IMR-90 (cell line): ENCODE data around the gene ANKH. TPM values are rescaled to one million over a fixed set of nuclear protein-coding genes. Genes with fewer than 3 reads are reported as not detected.

ENCODE experiments used
- ATAC-seq: fragments of 200-7000 bp; cut with Tn5 transposase; 2 replicates; pipeline ENCODE4 v1.9.1; 2020; ENCODE audit warnings: low read depth, mild to moderate bottlenecking, moderate library complexity
- BruUV-seq: library from RNA; stranded (reverse); fragments of 400-500 nt; replicated peaks from 2 replicates; lab custom pipeline; 2021; lab: Mats Ljungman, UMichigan
- CTCF ChIA-PET: fragments of 300-600 bp; formaldehyde crosslinking; extraction: SDS; loops from one replicate; lab custom pipeline; 2021; ENCODE audit warnings: antibody characterized with exemption; lab: Yijun Ruan, JAX
- POLR2A ChIA-PET: fragments of 300-600 bp; sonication (Branson Sonifier 250); formaldehyde crosslinking; loops from one replicate; lab custom pipeline; 2022; ENCODE audit warnings: antibody characterized with exemption; ENCODE audit not compliant: unreplicated experiment; lab: Charles Lee
- DNase-seq: peaks from one replicate; pipeline ENCODE4 v3.0.0; 2013
- H2AFZ ChIP-seq: replicated peaks from 2 replicates; pipeline ENCODE3; 2013; ENCODE audit warnings: low read length, mild to moderate bottlenecking; ENCODE audit not compliant: poor library complexity
- H2AK5ac ChIP-seq: 2 replicates; pipeline ENCODE4 v1.6.1; 2013; ENCODE audit warnings: low read depth, low read length, inconsistent platforms
- H2AK9ac ChIP-seq: replicated peaks from 2 replicates; pipeline ENCODE3; 2013; ENCODE audit warnings: mild to moderate bottlenecking, low read depth, low read length, moderate library complexity; ENCODE audit not compliant: poor library complexity
- H2BK120ac ChIP-seq: 2 replicates; pipeline ENCODE4 v1.6.1; 2013; ENCODE audit warnings: low read depth, low read length, inconsistent platforms
- H2BK15ac ChIP-seq: 3 replicates; pipeline ENCODE4 v1.6.1; 2013; ENCODE audit warnings: low read depth, low read length, inconsistent platforms
- H2BK20ac ChIP-seq: 2 replicates; pipeline ENCODE4 v1.6.1; 2013; ENCODE audit warnings: low read depth, mild to moderate bottlenecking, inconsistent platforms, low read length, moderate library complexity
- H2BK5ac ChIP-seq: 2 replicates; pipeline ENCODE4 v1.6.1; 2013; ENCODE audit warnings: mild to moderate bottlenecking, low read depth, low read length, inconsistent platforms; ENCODE audit not compliant: poor library complexity, severe bottlenecking
- H3K14ac ChIP-seq: replicated peaks from 2 replicates; pipeline ENCODE4 v1.6.1; 2013; ENCODE audit warnings: low read depth, low read length, inconsistent platforms
- H3K18ac ChIP-seq: 2 replicates; pipeline ENCODE4 v1.6.1; 2013; ENCODE audit warnings: low read depth, low read length, control low read depth
- H3K23ac ChIP-seq: 2 replicates; pipeline ENCODE4 v1.6.1; 2013; ENCODE audit warnings: low read depth, low read length, inconsistent platforms
- H3K27ac ChIP-seq: 2 replicates; pipeline ENCODE4 v1.5.1; 2013; ENCODE audit warnings: mild to moderate bottlenecking, control low read depth, low read length; ENCODE audit not compliant: insufficient read depth
- H3K27me3 ChIP-seq: 2 replicates; pipeline ENCODE4 v1.6.1; 2013; ENCODE audit warnings: low read length; ENCODE audit not compliant: control insufficient read depth, insufficient read depth
- H3K36me3 ChIP-seq: 2 replicates; pipeline ENCODE4 v1.6.1; 2013; ENCODE audit warnings: low read length, mixed read lengths; ENCODE audit not compliant: control insufficient read depth, insufficient read depth
- H3K4ac ChIP-seq: 2 replicates; pipeline ENCODE4 v1.6.1; 2013; ENCODE audit warnings: low read depth, low read length, inconsistent platforms
- H3K4me1 ChIP-seq: 2 replicates; pipeline ENCODE4 v1.6.1; 2013; ENCODE audit warnings: low read length, mixed read lengths; ENCODE audit not compliant: control insufficient read depth, insufficient read depth
- H3K4me2 ChIP-seq: 2 replicates; pipeline ENCODE4 v1.6.1; 2013; ENCODE audit warnings: low read depth, mild to moderate bottlenecking, control low read depth, low read length, moderate library complexity
- H3K4me3 ChIP-seq: 2 replicates; pipeline ENCODE4 v1.5.1; 2013; ENCODE audit warnings: low read depth, mild to moderate bottlenecking, control low read depth, low read length, moderate library complexity; ENCODE audit not compliant: insufficient read depth
- H3K56ac ChIP-seq: 2 replicates; pipeline ENCODE4 v1.6.1; 2013; ENCODE audit warnings: low read length, inconsistent platforms; ENCODE audit not compliant: insufficient read depth; ENCODE audit errors: extremely low read depth
- H3K79me1 ChIP-seq, 2 experiments: 2 replicates each; pipeline ENCODE4 v1.6.1; 2013; ENCODE audit warnings: low read length in 2 of 2, inconsistent platforms in 1 of 2, low read depth in 1 of 2
- H3K9ac ChIP-seq: 2 replicates; pipeline ENCODE4 v1.6.1; 2013; ENCODE audit warnings: low read depth, low read length, control low read depth
- H3K9me1 ChIP-seq: 2 replicates; pipeline ENCODE4 v1.6.1; 2013; ENCODE audit warnings: low read length, inconsistent platforms; ENCODE audit not compliant: insufficient read depth
- H3K9me3 ChIP-seq: 2 replicates; pipeline ENCODE4 v1.6.1; 2013; ENCODE audit warnings: low read length; ENCODE audit not compliant: control insufficient read depth, insufficient read depth
- H4K20me1 ChIP-seq: 2 replicates; pipeline ENCODE4 v1.6.1; 2013; ENCODE audit warnings: low read length, inconsistent platforms; ENCODE audit not compliant: insufficient read depth
- H4K5ac ChIP-seq: 2 replicates; pipeline ENCODE4 v1.6.1; 2013; ENCODE audit warnings: mild to moderate bottlenecking, low read depth, low read length, control low read depth
- H4K8ac ChIP-seq, 2 experiments: 2 replicates each; pipeline ENCODE4 v1.6.1; 2013; ENCODE audit warnings: low read depth in 2 of 2, low read length in 2 of 2, control low read depth in 1 of 2, inconsistent platforms in 1 of 2
- H4K91ac ChIP-seq: 2 replicates; pipeline ENCODE4 v1.6.1; 2013; ENCODE audit warnings: low read depth, low read length, inconsistent platforms; ENCODE audit not compliant: insufficient read depth
- POLR2A ChIP-seq: IDR thresholded peaks from 2 replicates; pipeline ENCODE4 v1.6.1; 2012; ENCODE audit warnings: mild to moderate bottlenecking, low read depth, low read length
- RAD21 ChIP-seq: IDR thresholded peaks from 2 replicates; pipeline ENCODE4 v1.6.1; 2012; ENCODE audit warnings: low read length, improper control_type of control experiment
- WGBS, 2 experiments: methylation state at CpG; one replicate each; pipeline versions ENCODE4 v1.1.5 to v1.1.7; 2013; ENCODE audit warnings: missing lambda C conversion rate in 2 of 2; ENCODE audit not compliant: insufficient read length in 1 of 2; ENCODE audit errors: extremely low coverage in 2 of 2; 5-methylcytosine and 5-hydroxymethylcytosine counted together
- dilution Hi-C: fragments of 300-500 bp; cut with HindIII; formaldehyde crosslinking; loops from one replicate; pipeline ENCODE4 v1.14.3; 2018; ENCODE audit warnings: low sequenced_read_pairs; ENCODE audit not compliant: unreplicated experiment
- in situ Hi-C: fragments of 300-500 bp; cut with MboI; formaldehyde crosslinking; loops from 3 replicates; pipeline ENCODE4 v1.14.3; 2019; ENCODE audit warnings: low sequenced_read_pairs, inconsistent platforms, mixed read lengths
- intact Hi-C: fragments of 100-400 bp; cut with micrococcal nuclease; formaldehyde crosslinking; loops from 2 replicates; pipeline ENCODE4 v1.10.0; 2022
- polyA plus RNA-seq, 3 experiments: library from polyadenylated mRNA; depleted of rRNA; stranded (reverse); fragments of >200 nt; gene quantifications; 2 replicates each; pipeline ENCODE4 v1.2.3, GENCODE V29; 2012; ENCODE audit warnings: low replicate concordance in 1 of 3
- total RNA-seq: library from RNA; depleted of rRNA; stranded (reverse); fragments of >200 nt; gene quantifications from 2 replicates; pipeline ENCODE4 v1.2.3, GENCODE V29; 2012

ANKH gene
- total and polyA plus RNA-seq, 2 of the 4 experiments (the other 2 are of a cell fraction), result 5.2 to 17.2 TPM

GRCh38 chr5:14727928-14728458 is 143.6 kb downstream of the ANKH start:
- no peak overlapping the region for H3K27ac ChIP-seq
- CTCF ChIA-PET, result interaction anchor here (0.6 to 4.0 kb wide), 12 partner anchors 19 to 287 kb away, joined by 3 to 30 read pairs (median 4); partner anchors contain the start of gene ANKH
- H2BK20ac ChIP-seq, result no peak overlapping the region
- no peak overlapping the region; the same call in 1 of the 2 replicates for H3K4ac ChIP-seq
- no peak overlapping the region for H2BK15ac ChIP-seq
- H4K20me1 ChIP-seq, result no peaks in the 10 kb centered on the region
- H4K5ac ChIP-seq, result no peak overlapping the region
- no TSS peak for BruUV-seq
- no peak overlapping the region for H2BK5ac ChIP-seq
- H3K9me1 ChIP-seq, result peaks cover 11% of the 10 kb centered on the region
- in situ Hi-C loops (no loop called here), dilution Hi-C loops (no loop called here), intact Hi-C loops (loop anchor here (1.0 to 5.0 kb wide), 7 partner anchors 43 to 454 kb away; partner anchors contain the start of gene ANKH)
- no peak overlapping the region for H3K14ac ChIP-seq
- no peak overlapping the region for H3K18ac ChIP-seq
- POLR2A ChIA-PET, result no interaction called here
- DNase-seq (no peak), ATAC-seq (no peak)
- no peak overlapping the region for H3K56ac ChIP-seq
- H3K9ac ChIP-seq, result no peak overlapping the region
- peaks cover 10% of the 10 kb centered on the region for H3K4me1 ChIP-seq
- H3K4me3 ChIP-seq, result no peak overlapping the region
- H3K79me1 ChIP-seq, result peaks cover 0 to 8% of the 10 kb centered on the region in 2 experiments; a peak in 1 of 4 replicates
- no peaks in the 10 kb centered on the region for H3K27me3 ChIP-seq
- H3K23ac ChIP-seq, result no peak overlapping the region
- no peak overlapping the region for H2AK9ac ChIP-seq
- no peak overlapping the region for H3K4me2 ChIP-seq
- H3K9me3 ChIP-seq, result no peaks in the 10 kb centered on the region
- no peaks in the 10 kb centered on the region for H3K36me3 ChIP-seq
- peak overlapping the region; percentile 33; the same call in 1 of the 2 replicates for H4K91ac ChIP-seq
- WGBS, 2 experiments, result no CpG with 5 or more reads among the region's 7 CpGs
- H4K8ac ChIP-seq, result no peak overlapping the region
- H2AFZ ChIP-seq, result no peak overlapping the region
- no peak overlapping the region for H2BK120ac ChIP-seq
- peak overlapping the region; percentile 29; the same call in 1 of the 2 replicates for H2AK5ac ChIP-seq
- TF ChIP-seq POLR2A, result 0 out of 2 replicates have a peak, but pooled peaks have one; percentile 2
- TF ChIP-seq RAD21, result no peak
